Erythroblast (primary cell): ENCODE results near the gene ZNF362.

ENCODE experiments used
- GATA1 ChIP-seq: IDR thresholded peaks from 2 replicates; pipeline ENCODE4 v1.6.1; 2011; ENCODE audit warnings: low read depth, mild to moderate bottlenecking, control low read depth, low read length, moderate library complexity
- POLR2A ChIP-seq: IDR thresholded peaks from 2 replicates; pipeline ENCODE4 v1.6.1; 2011; ENCODE audit warnings: mild to moderate bottlenecking, low read length

GRCh38 chr1:33268457-33268856 lies 12.2 kb downstream of the ZNF362 start:
- TF ChIP-seq POLR2A: no peak
- TF ChIP-seq GATA1: no peak
